Loucy (cell line): ENCODE measurements around the gene GTPBP6.
A peak's percentile ranks its signal among the peaks of the same experiment; 100 is the strongest.

ENCODE experiments used
- H2AFZ ChIP-seq: fragments of 200-600 bp; sonication (generic); 2 replicates; pipeline ENCODE4 v1.6.0; 2016; ENCODE audit warnings: antibody characterized with exemption, mild to moderate bottlenecking, low read length, moderate library complexity
- H3F3A ChIP-seq: fragments of 200-600 bp; 2 replicates; pipeline ENCODE4 v1.6.0; 2016; ENCODE audit warnings: antibody characterized with exemption, low read depth, mild to moderate bottlenecking
- H3K27me3 ChIP-seq: fragments of 200-600 bp; sonication (generic); 2 replicates; pipeline ENCODE4 v1.6.1; 2014; ENCODE audit warnings: low read length, mild to moderate bottlenecking; ENCODE audit not compliant: insufficient read depth, poor library complexity, severe bottlenecking
- H3K36me3 ChIP-seq: fragments of 200-600 bp; sonication (generic); 2 replicates; pipeline ENCODE4 v1.6.1; 2016; ENCODE audit warnings: low read length; ENCODE audit not compliant: insufficient read depth
- H3K4me1 ChIP-seq: fragments of 200-600 bp; sonication (generic); 2 replicates; pipeline ENCODE4 v1.5.1; 2014; ENCODE audit warnings: low read length, mild to moderate bottlenecking; ENCODE audit not compliant: insufficient read depth, poor library complexity, severe bottlenecking
- H3K4me2 ChIP-seq: fragments of 200-600 bp; sonication (generic); 2 replicates; pipeline ENCODE4 v1.6.0; 2014; ENCODE audit warnings: antibody characterized with exemption, low read length, low read depth, mild to moderate bottlenecking; ENCODE audit not compliant: poor library complexity, severe bottlenecking
- H3K4me3 ChIP-seq: fragments of 200-600 bp; sonication (generic); 2 replicates; pipeline ENCODE4 v1.5.1; 2014; ENCODE audit warnings: low read length, mild to moderate bottlenecking, mixed read lengths; ENCODE audit not compliant: poor library complexity, severe bottlenecking
- H3K79me2 ChIP-seq: fragments of 200-600 bp; sonication (generic); 2 replicates; pipeline ENCODE4 v1.6.1; 2014; ENCODE audit warnings: low read length; ENCODE audit not compliant: insufficient read depth
- H3K9ac ChIP-seq: fragments of 200-600 bp; sonication (generic); 2 replicates; pipeline ENCODE4 v1.6.0; 2014; ENCODE audit warnings: mild to moderate bottlenecking, low read depth, low read length, moderate library complexity; ENCODE audit not compliant: poor library complexity, severe bottlenecking
- H3K9me2 ChIP-seq: fragments of 200-600 bp; sonication (generic); replicated peaks from 2 replicates; pipeline ENCODE4 v1.6.1; 2016; ENCODE audit warnings: low read depth, low read length, mixed read lengths
- H3K9me3 ChIP-seq: fragments of 200-600 bp; sonication (generic); 2 replicates; pipeline ENCODE4 v1.6.1; 2014; ENCODE audit warnings: mild to moderate bottlenecking, antibody characterized with exemption, low read length, low read depth; ENCODE audit not compliant: insufficient read depth
- H4K20me1 ChIP-seq: fragments of 200-600 bp; sonication (generic); 2 replicates; pipeline ENCODE4 v1.6.0; 2014; ENCODE audit warnings: antibody characterized with exemption, low read length, mild to moderate bottlenecking; ENCODE audit not compliant: insufficient read depth, poor library complexity, severe bottlenecking
- CTCF ChIP-seq: fragments of 200-600 bp; sonication (generic); conservative IDR thresholded peaks from 2 replicates; pipeline ENCODE4 v1.5.1; 2014; ENCODE audit warnings: mild to moderate bottlenecking, antibody characterized with exemption, low read length
- EZH2phosphoT487 ChIP-seq: fragments of 200-600 bp; IDR thresholded peaks from 2 replicates; pipeline ENCODE4 v1.6.1; 2018; ENCODE audit warnings: antibody characterized with exemption, mild to moderate bottlenecking, moderate library complexity, borderline replicate concordance

The GTPBP6 gene

GRCh38 chrX:357693-358471 is 39.3 kb upstream of the GTPBP6 start:
- H3K4me2 ChIP-seq: peak overlapping the region; percentile 44
- no peaks in the 10 kb centered on the region for H3F3A ChIP-seq
- no peaks in the 10 kb centered on the region for H3K27me3 ChIP-seq
- no peaks in the 10 kb centered on the region for H3K9me2 ChIP-seq
- peak overlapping the region; percentile 46 for H3K4me3 ChIP-seq
- no peak overlapping the region for H2AFZ ChIP-seq
- H4K20me1 ChIP-seq: no peaks in the 10 kb centered on the region
- H3K79me2 ChIP-seq: no peaks in the 10 kb centered on the region
- peak overlapping the region; percentile 21 for H3K9ac ChIP-seq
- H3K9me3 ChIP-seq: no peaks in the 10 kb centered on the region
- peaks cover 14% of the 10 kb centered on the region for H3K4me1 ChIP-seq
- no peaks in the 10 kb centered on the region for H3K36me3 ChIP-seq
- no peak for TF ChIP-seq CTCF
- TF ChIP-seq EZH2phosphoT487: no peak

GRCh38 chrX:357035-357692 is 38.6 kb upstream of the GTPBP6 start:
- H3K4me3 ChIP-seq: peak overlapping the region; percentile 46
- no peaks in the 10 kb centered on the region for H4K20me1 ChIP-seq
- H3K4me1 ChIP-seq: peaks cover 14% of the 10 kb centered on the region
- no peaks in the 10 kb centered on the region for H3K27me3 ChIP-seq
- no peaks in the 10 kb centered on the region for H3K36me3 ChIP-seq
- peak overlapping the region; percentile 21 for H3K9ac ChIP-seq
- peak overlapping the region; percentile 44 for H3K4me2 ChIP-seq
- no peaks in the 10 kb centered on the region for H3K9me2 ChIP-seq
- H3K9me3 ChIP-seq: no peaks in the 10 kb centered on the region
- H2AFZ ChIP-seq: no peak overlapping the region
- no peaks in the 10 kb centered on the region for H3K79me2 ChIP-seq
- H3F3A ChIP-seq: no peaks in the 10 kb centered on the region
- TF ChIP-seq CTCF (no peak), EZH2phosphoT487 (no peak)

GRCh38 chrX:356385-357034 is 37.9 kb upstream of the GTPBP6 start:
- peaks cover 14% of the 10 kb centered on the region for H3K4me1 ChIP-seq
- TF ChIP-seq EZH2phosphoT487 (no peak), CTCF (no peak)
- no peak overlapping the region for H2AFZ ChIP-seq
- no peaks in the 10 kb centered on the region for H3K9me2 ChIP-seq
- H3K79me2 ChIP-seq: no peaks in the 10 kb centered on the region
- H3K27me3 ChIP-seq: no peaks in the 10 kb centered on the region
- no peaks in the 10 kb centered on the region for H4K20me1 ChIP-seq
- no peak overlapping the region for H3K4me3 ChIP-seq
- no peaks in the 10 kb centered on the region for H3F3A ChIP-seq
- H3K9ac ChIP-seq: no peak overlapping the region
- H3K4me2 ChIP-seq: no peak overlapping the region
- H3K36me3 ChIP-seq: no peaks in the 10 kb centered on the region
- H3K9me3 ChIP-seq: no peaks in the 10 kb centered on the region
